Pancreas (tissue), 10 donors: ENCODE measurements around the gene RNASE7. TPM values are rescaled to one million over a fixed set of nuclear protein-coding genes. Genes with fewer than 3 reads are reported as not detected.

ENCODE experiments used
- ATAC-seq, 4 donors: fragments of 200-7000 bp; cut with Tn5 transposase; one replicate each; pipeline versions ENCODE4 v1.8.0 to v1.9.1; 2020; ENCODE audit warnings: mild to moderate bottlenecking in 4 of 4, moderate library complexity in 4 of 4
- DNase-seq, 6 donors: peaks; one replicate each; pipeline ENCODE4 v3.0.0-alpha.2; 2020
- FAIRE-seq: peaks from 2 replicates; lab custom pipeline; 2012; peaks lifted over from hg19 to GRCh38; lab: Jason Lieb, UNC
- H3K27ac ChIP-seq, 4 donors: fragments of 200-600 bp; sonication (generic); 1 replicate in 3 of 4; 2 replicates in 1 of 4; pipeline versions ENCODE4 v1.5.0 to v1.8.0; 2020
- H3K27me3 ChIP-seq, 4 donors: fragments of 200-600 bp; one replicate each; pipeline ENCODE4 v1.8.0; 2021
- H3K36me3 ChIP-seq, 3 donors: fragments of 200-600 bp; sonication (generic) in 1 of 3; one replicate each; pipeline versions ENCODE4 v1.5.0 to v1.8.0; 2020 to 2021
- H3K4me1 ChIP-seq, 3 donors: fragments of 200-600 bp; one replicate each; pipeline ENCODE4 v1.8.0; 2021
- H3K4me3 ChIP-seq, 4 donors: fragments of 200-600 bp; sonication (generic) in 2 of 4; one replicate each; pipeline versions ENCODE4 v1.5.0 to v1.8.0; 2020 to 2021
- H3K9me3 ChIP-seq, 4 donors: fragments of 200-600 bp; one replicate each; pipeline ENCODE4 v1.8.0; 2021
- CTCF ChIP-seq, 4 donors: fragments of 200-600 bp; sonication (generic) in 3 of 4; IDR thresholded peaks; one replicate each; pipeline versions ENCODE4 v1.5.0 to v1.8.0; 2021; ENCODE audit warnings: antibody characterized with exemption in 4 of 4
- WGBS, 2 donors: extraction: QIAGEN DNeasy Blood & Tissue Kit; methylation state at CpG; one replicate each; pipeline ENCODE4 v1.1.7; 2013; 5-methylcytosine and 5-hydroxymethylcytosine counted together
- intact Hi-C, 3 donors: fragments of 100-400 bp; cut with DNase I; formaldehyde crosslinking; loops; one replicate each; pipeline versions ENCODE4 v1.11.1 to v1.14.2; 2022
- polyA plus RNA-seq, 2 donors: library from polyadenylated mRNA; stranded (reverse); fragments of 200-250 nt; gene quantifications; one replicate each; pipeline ENCODE4 v1.2.3, GENCODE V29; 2013
- total RNA-seq, 6 donors: library from RNA; stranded (reverse); fragmentation: NEBNext Ultra II Directional in 4 of 6; extraction: Animal tissue kit (Norgen Biotek cat#: 25700) in 4 of 6; gene quantifications; one replicate each; pipeline versions ENCODE4 v1.2.1 to v1.2.4, GENCODE V29; 2021 to 2023
- donor health status: healthy with polysubstance abuse.
- donor health status: DM: no; HTN: no; CAD: no; lungs with moderate emphysema.
- donor health status: DM: no; HTN: no; CAD: no.
- donor health status: control.
- donor health status: control.
- donor health status: Bipolar disorder and iron deficiency.
- donor health status: DM: yes; HTN: yes; CAD: no.
- donor health status: DM: no; HTN: no; CAD: no.
- donor health status: DM: no; HTN: no; CAD: no.
- donor health status: DM: yes; HTN: yes; CAD: no.

RNASE7 gene
- total and polyA plus RNA-seq, 8 donors, result 0.11 to 0.78 (median 0.23) TPM; not detected in 3

- peak overlapping the region in 2 of 4 donors; percentile 54 to 60 for H3K27ac ChIP-seq
- WGBS, 2 donors, result 82 to 83% methylated on average over 20 of the region's 20 CpGs
- H3K27me3 ChIP-seq, result no peaks in the 10 kb centered on the region
- no peaks in the 10 kb centered on the region for H3K36me3 ChIP-seq
- H3K4me1 ChIP-seq, result peaks cover 12 to 53% (median 32%) of the 10 kb centered on the region in 3 donors
- no peak overlapping the region for H3K4me3 ChIP-seq
- peak in 1 of 4 donors; percentile 11 for ATAC-seq
- FAIRE-seq, result no peak
- intact Hi-C loops, result no loop called here
- no peaks in the 10 kb centered on the region for H3K9me3 ChIP-seq
- DNase-seq, result no peak
- TF ChIP-seq CTCF (IDR thresholded peaks at IDR 0.05), result no peak
These were observed 11.3 kb downstream of the RNASE7 start for GRCh38 chr14:21053184-21054122.

- TF ChIP-seq CTCF (IDR thresholded peaks at IDR 0.05), result no peak
- Histone ChIP-seq H3K36me3 (no peaks in the 10 kb centered on the region), H3K27ac (peak overlapping the region in 2 of 4 donors; percentile 54 to 60), H3K9me3 (no peaks in the 10 kb centered on the region), H3K27me3 (no peaks in the 10 kb centered on the region), H3K4me1 (peaks cover 12 to 45% (median 32%) of the 10 kb centered on the region in 3 donors), H3K4me3 (no peak overlapping the region)
- FAIRE-seq, result no peak
- peak; percentile 72 to 87 (median 84) for ATAC-seq
- intact Hi-C loops, result no loop called here
- DNase-seq, result peak in 3 of 6 donors; percentile 28 to 57 (median 45)
- 12 to 14% methylated on average over 3 of the region's 3 CpGs for WGBS, 2 donors
These were observed 12.1 kb downstream of the RNASE7 start for GRCh38 chr14:21054123-21054767.

DNA sequence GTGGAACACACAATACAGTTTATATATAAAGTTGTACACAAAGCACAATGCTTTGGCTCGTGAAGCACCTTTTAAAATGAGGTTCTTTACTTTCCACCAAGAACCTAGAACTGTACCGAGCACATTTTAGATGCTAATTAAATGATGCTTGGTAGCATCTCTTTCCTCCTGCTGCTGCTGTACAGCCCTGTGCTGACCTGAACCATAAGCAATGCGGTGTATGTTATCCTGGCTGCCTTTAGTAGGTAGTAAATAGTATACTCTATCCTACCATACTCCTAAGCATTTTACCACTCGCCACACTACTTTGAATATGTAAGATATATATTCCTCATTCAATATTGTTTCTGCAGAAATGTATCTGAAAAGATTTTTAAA is 12.6 kb downstream of the RNASE7 start:
- FAIRE-seq (no peak), DNase-seq (no peak), ATAC-seq (no peak)
- H3K4me3 ChIP-seq, result no peak overlapping the region
- 44 to 52% methylated on average over 4 of the region's 4 CpGs for WGBS, 2 donors
- peaks cover 12 to 42% (median 32%) of the 10 kb centered on the region in 3 donors for H3K4me1 ChIP-seq
- peak overlapping the region in 2 of 4 donors; percentile 54 to 60 for H3K27ac ChIP-seq
- H3K9me3 ChIP-seq, result no peaks in the 10 kb centered on the region
- no peaks in the 10 kb centered on the region for H3K36me3 ChIP-seq
- no peak for TF ChIP-seq CTCF (IDR thresholded peaks at IDR 0.05)
- H3K27me3 ChIP-seq, result no peaks in the 10 kb centered on the region
- intact Hi-C loops, result no loop called here

GRCh38 chr14:21055432-21056117 is 13.4 kb downstream of the RNASE7 start:
- Histone ChIP-seq H3K4me3 (no peak overlapping the region), H3K9me3 (no peaks in the 10 kb centered on the region), H3K36me3 (no peaks in the 10 kb centered on the region), H3K27ac (peak overlapping the region in 3 of 4 donors; percentile 10 to 60 (median 54)), H3K4me1 (peaks cover 12 to 42% (median 32%) of the 10 kb centered on the region in 3 donors), H3K27me3 (no peaks in the 10 kb centered on the region)
- intact Hi-C loops, result no loop called here
- FAIRE-seq, result no peak
- TF ChIP-seq CTCF (IDR thresholded peaks at IDR 0.05), result no peak
- 19 to 24% methylated on average over 5 of the region's 5 CpGs for WGBS, 2 donors
- DNase-seq, result peak in 2 of 6 donors; percentile 30 to 49
- ATAC-seq, result peak; percentile 66 to 85 (median 78)
